Activated CD8-positive, alpha-beta T cell treated with anti-CD3 and anti-CD28 coated beads for 36 hours (primary cell): ENCODE measurements around the gene OR13J1. TPM values are rescaled to one million over a fixed set of nuclear protein-coding genes. Genes with fewer than 3 reads are reported as not detected.
A peak's percentile ranks its signal among the peaks of the same experiment; 100 is the strongest.

ENCODE experiments used
- ATAC-seq: fragments of 200-7000 bp; cut with Tn5 transposase; one replicate; pipeline ENCODE4 v1.10.0; 2021; ENCODE audit warnings: mild to moderate bottlenecking, moderate library complexity
- CTCF ChIA-PET: fragments of 350-600 bp; sonication (Branson Sonifier 250); formaldehyde crosslinking; loops from one replicate; lab custom pipeline; 2021; ENCODE audit warnings: antibody characterized with exemption; lab: Charles Lee
- POLR2A ChIA-PET: fragments of 350-600 bp; sonication (Branson Sonifier 250); formaldehyde crosslinking; loops from one replicate; lab custom pipeline; 2021; ENCODE audit warnings: antibody characterized with exemption; lab: Charles Lee
- DNase-seq: peaks from one replicate; pipeline ENCODE4 v3.0.0-alpha.2; 2020
- H3K27ac Mint-ChIP-seq: one replicate; pipeline ENCODE4 v1.8.0; 2021; ENCODE audit warnings: mild to moderate bottlenecking, mixed read lengths
- H3K27me3 Mint-ChIP-seq: one replicate; pipeline ENCODE4 v1.8.0; 2021; ENCODE audit warnings: mixed read lengths
- H3K36me3 Mint-ChIP-seq: one replicate; pipeline ENCODE4 v1.8.0; 2021; ENCODE audit warnings: low read depth, mixed read lengths
- H3K4me1 Mint-ChIP-seq: one replicate; pipeline ENCODE4 v1.8.0; 2021; ENCODE audit warnings: low read depth, mixed read lengths
- H3K4me3 Mint-ChIP-seq: one replicate; pipeline ENCODE4 v1.8.0; 2021; ENCODE audit warnings: mild to moderate bottlenecking, moderate library complexity, mixed read lengths
- H3K9me3 Mint-ChIP-seq: one replicate; pipeline ENCODE4 v1.8.0; 2021; ENCODE audit warnings: mixed read lengths
- intact Hi-C: fragments of 100-400 bp; cut with micrococcal nuclease; formaldehyde crosslinking; loops from one replicate; pipeline ENCODE4 v1.10.0; 2022
- total RNA-seq, 2 experiments: library from RNA; stranded (reverse); gene quantifications; one replicate each; pipeline ENCODE4 v1.2.3, GENCODE V29; 2021
- TF ChIP-seq, protein P1 (sequence below): fragments of 200-600 bp; IDR thresholded peaks from one replicate; pipeline ENCODE4 v1.8.0; 2022; ENCODE audit warnings: antibody characterized with exemption, mild to moderate bottlenecking

OR13J1 gene
- total RNA-seq, 2 experiments from 2014 or later: not detected

DNA sequence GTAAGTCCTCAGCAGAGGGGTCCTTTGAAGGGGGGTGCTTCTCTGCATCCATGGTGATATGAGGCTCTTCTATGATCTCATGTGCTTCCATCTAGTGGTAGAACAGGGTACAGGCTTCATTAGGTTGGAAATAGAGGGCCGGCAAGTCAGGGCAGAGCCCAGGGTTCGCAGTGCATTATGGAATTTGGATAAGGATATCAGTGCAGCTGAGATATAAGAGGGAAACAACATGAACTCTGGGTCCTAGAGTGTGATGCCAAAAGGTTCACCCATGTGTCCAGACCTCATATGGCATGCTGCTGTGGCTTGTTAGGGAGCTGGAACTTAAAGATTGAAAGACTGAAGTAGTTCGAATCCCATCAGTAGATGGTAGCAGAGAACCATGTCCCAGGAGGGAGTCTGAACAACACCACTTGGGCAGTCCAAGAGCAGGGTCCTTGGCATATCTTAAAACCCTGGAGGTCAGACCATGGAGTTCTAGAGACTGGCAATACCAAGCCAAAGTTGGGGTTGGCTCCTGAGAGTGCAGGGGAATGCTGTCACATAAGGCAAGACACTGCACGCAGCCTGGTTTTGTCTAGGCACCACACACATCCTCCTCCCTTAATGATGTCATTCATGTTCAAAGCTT lies 44.0 kb downstream of the OR13J1 start:
- H3K27ac Mint-ChIP-seq: no peak overlapping the region
- POLR2A ChIA-PET: interaction anchor here (0.6 kb wide), 1 partner anchor 97 kb away, joined by 4 read pairs; no protein-coding TSS in a partner anchor
- intact Hi-C loops: loop anchor here (2.0 kb wide), 2 partner anchors 35 to 57 kb away; partner anchors contain the start of gene NPR2

DNA sequence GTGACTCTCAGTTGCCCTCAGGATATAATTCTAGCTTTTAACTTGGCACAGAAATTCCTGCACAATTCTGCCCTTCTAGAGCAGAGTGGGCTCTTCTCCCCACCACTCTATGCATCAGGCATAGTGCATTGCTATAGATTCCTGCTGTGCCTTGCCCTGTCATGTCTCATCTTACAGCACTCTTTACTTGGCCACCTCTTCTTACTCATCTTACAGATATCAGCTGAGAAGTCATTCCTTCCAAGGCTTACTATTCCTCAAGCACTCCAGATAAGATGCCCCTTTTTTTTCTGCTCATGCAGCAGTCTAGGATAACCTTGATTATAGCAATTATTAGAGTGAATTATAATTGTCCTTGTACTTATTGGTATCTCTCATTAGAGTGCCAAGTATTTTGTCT lies 47.3 kb downstream of the OR13J1 start:
- peaks cover 4% of the 10 kb centered on the region for H3K4me1 Mint-ChIP-seq

More for the DNA sequence above, 44.0 kb downstream of the OR13J1 start:
- DNase-seq (peak; percentile 48), ATAC-seq (peak; percentile 60)
- Mint-ChIP-seq H3K9me3 (no peaks in the 10 kb centered on the region), H3K36me3 (no peaks in the 10 kb centered on the region), H3K27me3 (no peaks in the 10 kb centered on the region), H3K4me3 (no peak overlapping the region), H3K4me1 (peaks cover 22% of the 10 kb centered on the region)
- CTCF ChIA-PET: interaction anchor here (0.6 to 4.8 kb wide), 50 partner anchors 8 to 377 kb away, joined by 3 to 54 read pairs (median 4); partner anchors contain the start of genes HINT2, MSMP and SPAG8
- TF ChIP-seq, protein P1, sequence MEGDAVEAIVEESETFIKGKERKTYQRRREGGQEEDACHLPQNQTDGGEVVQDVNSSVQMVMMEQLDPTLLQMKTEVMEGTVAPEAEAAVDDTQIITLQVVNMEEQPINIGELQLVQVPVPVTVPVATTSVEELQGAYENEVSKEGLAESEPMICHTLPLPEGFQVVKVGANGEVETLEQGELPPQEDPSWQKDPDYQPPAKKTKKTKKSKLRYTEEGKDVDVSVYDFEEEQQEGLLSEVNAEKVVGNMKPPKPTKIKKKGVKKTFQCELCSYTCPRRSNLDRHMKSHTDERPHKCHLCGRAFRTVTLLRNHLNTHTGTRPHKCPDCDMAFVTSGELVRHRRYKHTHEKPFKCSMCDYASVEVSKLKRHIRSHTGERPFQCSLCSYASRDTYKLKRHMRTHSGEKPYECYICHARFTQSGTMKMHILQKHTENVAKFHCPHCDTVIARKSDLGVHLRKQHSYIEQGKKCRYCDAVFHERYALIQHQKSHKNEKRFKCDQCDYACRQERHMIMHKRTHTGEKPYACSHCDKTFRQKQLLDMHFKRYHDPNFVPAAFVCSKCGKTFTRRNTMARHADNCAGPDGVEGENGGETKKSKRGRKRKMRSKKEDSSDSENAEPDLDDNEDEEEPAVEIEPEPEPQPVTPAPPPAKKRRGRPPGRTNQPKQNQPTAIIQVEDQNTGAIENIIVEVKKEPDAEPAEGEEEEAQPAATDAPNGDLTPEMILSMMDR: peak; percentile 78

DNA sequence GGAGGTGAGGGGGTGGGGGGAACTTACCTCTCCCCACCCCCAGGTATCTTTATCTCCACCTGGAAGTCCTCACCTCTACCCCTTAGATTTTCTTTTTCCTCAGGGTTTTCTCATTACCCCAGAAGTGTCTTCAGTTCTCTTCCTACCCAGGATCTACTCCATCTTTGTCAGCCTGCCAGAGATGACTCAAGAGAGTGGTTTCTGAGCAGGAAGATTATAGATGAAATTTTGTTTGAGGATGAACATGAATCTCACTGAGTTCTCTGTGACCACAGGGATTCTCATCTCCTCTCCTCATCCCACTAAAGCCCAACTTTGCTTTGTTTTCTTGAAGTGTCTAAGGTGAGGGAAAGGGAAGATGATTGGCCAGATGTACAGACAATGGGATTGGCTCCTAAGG lies 50.1 kb downstream of the OR13J1 start:
- H3K4me3 Mint-ChIP-seq: no peak overlapping the region
- H3K27ac Mint-ChIP-seq: no peak overlapping the region
- CTCF ChIA-PET: interaction anchor here (0.9 to 1.3 kb wide), 3 partner anchors 8 to 64 kb away, joined by 3 to 6 read pairs (median 3); partner anchors contain the start of gene SPAG8

More for the DNA sequence above, 47.3 kb downstream of the OR13J1 start:
- ATAC-seq (no peak), DNase-seq (no peak)
- no peak overlapping the region for H3K4me3 Mint-ChIP-seq
- H3K27ac Mint-ChIP-seq: no peak overlapping the region
- no peaks in the 10 kb centered on the region for H3K27me3 Mint-ChIP-seq
- TF ChIP-seq, protein P1: no peak
- intact Hi-C loops: no loop called here
- no peaks in the 10 kb centered on the region for H3K36me3 Mint-ChIP-seq
- ChIA-PET CTCF (interaction anchor here (2.3 kb wide), 1 partner anchor 59 kb away, joined by 15 read pairs; no protein-coding TSS in a partner anchor), POLR2A (interaction anchor here (0.7 to 1.3 kb wide), 3 partner anchors 9 to 11 kb away, joined by 3 read pairs; partner anchors contain the start of gene SPAG8)
- H3K9me3 Mint-ChIP-seq: no peaks in the 10 kb centered on the region

More for the DNA sequence above, 50.1 kb downstream of the OR13J1 start:
- ATAC-seq: no peak
- intact Hi-C loops: no loop called here
- TF ChIP-seq, protein P1: no peak
- Mint-ChIP-seq H3K36me3 (no peaks in the 10 kb centered on the region), H3K27me3 (no peaks in the 10 kb centered on the region), H3K4me1 (peaks cover 4% of the 10 kb centered on the region), H3K9me3 (no peaks in the 10 kb centered on the region)
- POLR2A ChIA-PET: no interaction called here
- no peak for DNase-seq

Other genes starting within 250 kb of the OR13J1 start
- 100 to 1,000 TPM in 1 of 2 experiments, 10 to 100 TPM in 1; 99.9 to 102 TPM for gene SIT1, start 219.5 kb downstream of the OR13J1 start, total RNA-seq
- gene RMRP, start 212.4 kb downstream of the OR13J1 start, total RNA-seq: over 10,000 TPM; 13,164 to 13,311 TPM
- 10 to 100 TPM; 12.1 to 13.7 TPM for gene CCDC107, start 212.1 kb downstream of the OR13J1 start, total RNA-seq
- 10 to 100 TPM; 16.0 to 19.9 TPM for gene ARHGEF39, start 205.2 kb downstream of the OR13J1 start, total RNA-seq
- 1 to 10 TPM; 4.5 to 4.9 TPM for gene CA9, start 196.5 kb downstream of the OR13J1 start, total RNA-seq
- gene TPM2, start 180.5 kb downstream of the OR13J1 start, total RNA-seq: 1 to 10 TPM; 4.8 to 5.3 TPM
- 100 to 1,000 TPM; 212 to 219 TPM for gene TLN1, start 138.2 kb downstream of the OR13J1 start, total RNA-seq
- 10 to 100 TPM; 22.3 to 22.4 TPM for gene CREB3, start 137.7 kb downstream of the OR13J1 start, total RNA-seq
- 10 to 100 TPM; 21.2 to 22.3 TPM for gene GBA2, start 121.2 kb downstream of the OR13J1 start, total RNA-seq
- 10 to 100 TPM; 13.0 to 14.8 TPM for gene RGP1, start 121.1 kb downstream of the OR13J1 start, total RNA-seq
- gene MSMP, start 116.1 kb downstream of the OR13J1 start, total RNA-seq: under 1 TPM; 0.59 to 0.67 TPM
- gene NPR2, start 78.8 kb downstream of the OR13J1 start, total RNA-seq: 1 to 10 TPM; 7.5 to 7.8 TPM
- 1 to 10 TPM in 1 of 2 experiments, under 1 TPM in 1; 0.63 to 1.1 TPM for gene SPAG8, start 58.1 kb downstream of the OR13J1 start, total RNA-seq
- gene HINT2, start 55.4 kb downstream of the OR13J1 start, total RNA-seq: 10 to 100 TPM; 53.4 to 62.7 TPM
- gene FAM221B, start 41.7 kb downstream of the OR13J1 start, total RNA-seq: not detected
- gene TMEM8B, start 41.2 kb downstream of the OR13J1 start, total RNA-seq: 1 to 10 TPM; 3.4 to 4.3 TPM
- gene HRCT1, start 35.8 kb upstream of the OR13J1 start, total RNA-seq: not detected
- not detected for gene SPAAR, start 39.1 kb upstream of the OR13J1 start, total RNA-seq
- gene OR2S2, start 87.8 kb upstream of the OR13J1 start, total RNA-seq: not detected
- 1 to 10 TPM; 5.3 to 6.5 TPM for gene RECK, start 166.5 kb upstream of the OR13J1 start, total RNA-seq